ENCODE results near the gene LRIG1. TPM values are rescaled to one million over a fixed set of nuclear protein-coding genes. Genes with fewer than 3 reads are reported as not detected.

The LRIG1 gene
- total and polyA plus RNA-seq, 9 of the 15 experiments (the other 6 are each of a cell fraction or from before 2014, with no cell fraction given) = 0.05 to 0.38 (median 0.13) TPM; not detected in 3

- no peak for TF ChIP-seq MLLT1 (IDR thresholded peaks at IDR 0.05)
- no peak for TF ChIP-seq SMARCC2 (IDR thresholded peaks at IDR 0.05; ENCODE audit: low read depth)
- TF ChIP-seq RBM15 (IDR thresholded peaks at IDR 0.05; ENCODE audit: insufficient read depth, low read length) = no peak
- no peak for TF ChIP-seq ZNF165 (CRISPR knock-in tag; IDR thresholded peaks at IDR 0.05; ENCODE audit: borderline replicate concordance)
- peak in 1 of 2 experiments; percentile 15 for TF ChIP-seq E2F6 (IDR thresholded peaks at IDR 0.05; ENCODE audit: borderline replicate concordance in 1 of 2, extremely low read depth in 1 of 2, insufficient read depth in 1 of 2, insufficient read length in 1 of 2, low read depth in 1 of 2, low read length in 1 of 2, poor library complexity in 1 of 2, severe bottlenecking in 1 of 2)
- no peak for TF ChIP-seq MEIS2 (IDR thresholded peaks at IDR 0.05; ENCODE audit: partially characterized antibody)
- no peak for TF ChIP-seq GATAD2A (IDR thresholded peaks at IDR 0.05)
- TF ChIP-seq ZFX (CRISPR knock-in tag; IDR thresholded peaks at IDR 0.05) = peak; percentile 65
- no peak for TF ChIP-seq ATF3 (IDR thresholded peaks at IDR 0.05)
- TF ChIP-seq ATF3 (CRISPR knock-in tag; conservative IDR thresholded peaks at IDR 0.05) = no peak
- TF ChIP-seq ZBTB9 (CRISPR knock-in tag; IDR thresholded peaks at IDR 0.05) = no peak
- no peak for TF ChIP-seq MCM3 (IDR thresholded peaks at IDR 0.05)
- no peak for TF ChIP-seq SRSF7 (optimal IDR thresholded peaks at IDR 0.05; ENCODE audit: low read depth, low read length)
- TF ChIP-seq RFX5 (IDR thresholded peaks at IDR 0.05; ENCODE audit: low read depth, low read length) = no peak
- no peak for TF ChIP-seq ZNF174 (CRISPR knock-in tag; IDR thresholded peaks at IDR 0.05)
- no peak for TF ChIP-seq SREBF2 (CRISPR knock-in tag; IDR thresholded peaks at IDR 0.05)
- TF ChIP-seq DMBX1 (CRISPR knock-in tag; IDR thresholded peaks at IDR 0.05; ENCODE audit: borderline replicate concordance) = 0 out of 2 replicates have a peak, but pooled peaks have one; percentile 20
- no peak for TF ChIP-seq FOXA3 (CRISPR knock-in tag; conservative IDR thresholded peaks at IDR 0.05 in 1 of 2, IDR thresholded peaks at IDR 0.05 in 1 of 2)
- no peak for TF ChIP-seq SIX5 (IDR thresholded peaks at IDR 0.05; ENCODE audit: borderline replicate concordance in 1 of 2, insufficient read depth in 1 of 2, low read depth in 1 of 2, low read length in 2 of 2)
- TF ChIP-seq CCNT2 (IDR thresholded peaks at IDR 0.05; ENCODE audit: borderline replicate concordance, extremely low read depth, insufficient read length, low read depth, low read length) = no peak
- TF ChIP-seq EP400 (IDR thresholded peaks at IDR 0.05) = no peak
- TF ChIP-seq POLR2AphosphoS5 (IDR thresholded peaks at IDR 0.05; ENCODE audit: control insufficient read depth, insufficient read depth, low read depth, low read length) = no peak
- no peak for TF ChIP-seq ZNF717 (CRISPR knock-in tag; IDR thresholded peaks at IDR 0.05)
- no peak for TF ChIP-seq ATF7 (IDR thresholded peaks at IDR 0.05)
These were observed 89.3 kb downstream of the LRIG1 start (continued) for GRCh38 chr3:66411474-66411873.
